OCI-M1 (cell line): ENCODE results near the gene CD7.

Experiments
- DNase-seq: peaks from one replicate; lab custom pipeline; 2025; lab: John Stamatoyannopoulos, UW

CD7 gene

DNA sequence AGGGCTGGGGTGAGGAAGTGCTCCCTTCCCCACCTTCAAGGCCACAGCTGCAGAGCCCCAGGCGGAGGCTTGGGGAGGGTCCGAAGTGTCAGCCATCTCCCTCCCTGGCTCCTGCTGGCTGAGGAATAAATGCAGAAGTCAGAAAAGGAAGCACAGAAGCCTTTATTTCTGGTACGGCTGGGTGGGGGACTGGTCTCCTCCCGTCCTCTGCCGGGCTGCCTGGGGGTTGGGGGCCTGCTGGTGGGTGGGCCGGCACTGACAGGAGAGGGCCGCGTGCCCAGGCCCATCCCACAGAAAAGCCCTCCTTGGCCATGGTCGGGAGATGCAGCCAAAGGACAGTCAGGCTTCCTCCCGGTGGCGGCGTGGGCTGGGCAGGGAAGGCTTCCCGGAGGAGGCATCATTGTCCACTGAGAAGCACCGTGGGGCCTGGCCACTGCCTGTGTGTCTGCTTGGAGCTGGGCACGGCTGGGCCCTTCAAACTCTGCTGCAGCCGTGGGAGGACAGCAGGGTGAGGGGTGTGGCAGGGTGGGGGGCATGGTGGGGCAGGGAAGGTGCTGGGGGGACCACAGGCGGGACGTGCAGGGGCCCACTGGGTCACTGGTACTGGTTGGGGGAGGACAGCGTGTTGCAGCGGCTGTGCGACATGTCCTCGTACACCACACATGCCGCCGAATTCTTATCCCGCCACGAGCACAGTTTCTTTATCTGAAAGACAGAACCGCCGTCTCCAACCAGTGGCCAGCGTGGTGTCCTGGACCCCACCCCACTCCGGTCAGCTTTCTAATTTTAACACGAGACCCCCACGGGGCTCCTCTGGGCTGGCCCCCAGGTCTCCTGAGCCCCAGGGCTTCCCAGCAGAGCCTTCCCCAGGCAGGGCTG is 2.4 kb downstream of the CD7 start:
- peak; percentile 20 for DNase-seq

DNA sequence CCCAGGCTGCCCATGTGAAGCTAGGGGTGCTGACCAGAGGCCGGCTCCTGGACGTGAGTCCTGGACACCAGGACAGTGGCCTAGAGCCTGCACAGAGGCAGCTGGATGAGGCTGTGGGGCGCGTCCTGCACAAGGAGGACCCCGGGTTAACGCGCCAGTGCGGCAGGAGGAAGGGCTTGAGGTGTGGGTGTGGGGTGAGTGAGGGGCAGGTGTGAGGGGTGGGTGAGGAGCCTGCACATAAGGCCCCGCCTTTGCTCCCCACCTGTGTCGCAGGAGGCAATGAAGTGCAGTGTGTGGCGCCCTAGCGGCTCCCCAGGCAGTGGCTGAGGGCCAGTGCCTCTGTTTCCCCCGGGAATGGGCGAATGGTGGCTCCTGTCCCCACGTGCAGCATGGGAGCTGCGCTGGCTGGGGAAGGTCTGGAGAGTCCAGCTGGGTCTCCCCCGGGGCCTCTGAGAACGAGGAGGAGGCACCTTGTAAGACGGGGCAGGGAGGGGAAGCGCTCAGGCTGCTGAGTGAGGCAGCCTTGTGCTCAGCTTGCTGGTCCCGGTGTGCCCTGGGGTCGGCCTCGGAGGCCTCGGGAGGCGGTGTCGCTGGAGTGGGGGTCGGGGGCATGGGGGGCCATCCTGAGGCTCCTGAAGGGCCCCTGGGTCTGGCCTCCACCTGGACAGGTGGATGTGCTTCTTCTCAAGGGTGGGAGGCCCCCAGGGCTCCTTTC is 3.2 kb downstream of the CD7 start:
- no peak for DNase-seq

GRCh38 chr17:82313195-82314011 is 4.0 kb downstream of the CD7 start:
- no peak for DNase-seq

DNA sequence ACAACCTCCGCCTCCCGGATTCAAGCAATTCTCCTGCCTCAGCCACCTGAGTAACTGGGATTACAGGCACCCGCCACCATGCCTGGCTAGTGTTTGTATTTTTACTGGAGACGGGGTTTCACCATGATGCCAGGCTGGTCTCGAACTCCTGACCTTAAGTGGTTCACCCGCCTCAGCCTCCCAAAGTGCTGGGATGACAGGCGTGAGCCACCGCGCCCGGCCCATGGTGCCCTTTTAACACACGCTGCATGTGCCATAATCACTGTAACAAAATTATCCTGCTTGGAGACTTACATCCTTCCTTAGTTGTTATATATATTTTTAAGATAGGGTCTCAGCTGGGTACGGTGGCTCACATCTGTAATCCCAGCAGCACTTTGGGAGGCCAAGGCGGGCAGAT is 5.4 kb downstream of the CD7 start:
- DNase-seq = no peak

GRCh38 chr17:82310877-82311276 is 6.5 kb downstream of the CD7 start:
- DNase-seq = no peak

- DNase-seq = no peak
These were observed 7.5 kb downstream of the CD7 start for GRCh38 chr17:82309656-82310570.

DNA sequence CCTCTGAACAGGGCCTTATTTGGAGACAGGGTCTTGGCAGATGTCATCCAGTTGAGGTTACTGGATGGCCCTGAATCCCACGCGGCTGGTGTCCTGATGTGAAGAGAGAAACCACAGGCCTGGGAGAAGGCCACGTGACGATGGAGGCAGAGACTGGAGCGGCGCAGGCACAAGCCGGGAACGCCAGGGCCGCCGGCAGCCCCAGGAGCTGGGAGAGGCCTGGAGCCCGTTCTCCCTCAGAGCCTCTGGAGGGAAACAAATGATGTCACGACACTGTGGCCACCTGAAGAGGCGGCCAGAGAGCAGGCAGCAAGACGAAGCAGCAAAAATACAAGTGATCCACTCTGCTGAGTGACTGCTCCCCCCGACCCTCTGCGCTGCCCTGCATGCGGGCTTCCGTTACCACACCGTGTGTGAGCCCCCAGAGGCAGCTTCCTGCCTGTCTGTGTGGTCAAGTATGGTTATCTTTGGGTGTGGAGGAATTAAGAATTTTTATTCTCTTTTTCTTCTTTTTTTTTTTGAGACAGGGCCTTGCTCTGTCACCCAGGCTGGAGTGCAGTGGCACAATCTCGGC is 11.6 kb downstream of the CD7 start:
- DNase-seq = no peak

DNA sequence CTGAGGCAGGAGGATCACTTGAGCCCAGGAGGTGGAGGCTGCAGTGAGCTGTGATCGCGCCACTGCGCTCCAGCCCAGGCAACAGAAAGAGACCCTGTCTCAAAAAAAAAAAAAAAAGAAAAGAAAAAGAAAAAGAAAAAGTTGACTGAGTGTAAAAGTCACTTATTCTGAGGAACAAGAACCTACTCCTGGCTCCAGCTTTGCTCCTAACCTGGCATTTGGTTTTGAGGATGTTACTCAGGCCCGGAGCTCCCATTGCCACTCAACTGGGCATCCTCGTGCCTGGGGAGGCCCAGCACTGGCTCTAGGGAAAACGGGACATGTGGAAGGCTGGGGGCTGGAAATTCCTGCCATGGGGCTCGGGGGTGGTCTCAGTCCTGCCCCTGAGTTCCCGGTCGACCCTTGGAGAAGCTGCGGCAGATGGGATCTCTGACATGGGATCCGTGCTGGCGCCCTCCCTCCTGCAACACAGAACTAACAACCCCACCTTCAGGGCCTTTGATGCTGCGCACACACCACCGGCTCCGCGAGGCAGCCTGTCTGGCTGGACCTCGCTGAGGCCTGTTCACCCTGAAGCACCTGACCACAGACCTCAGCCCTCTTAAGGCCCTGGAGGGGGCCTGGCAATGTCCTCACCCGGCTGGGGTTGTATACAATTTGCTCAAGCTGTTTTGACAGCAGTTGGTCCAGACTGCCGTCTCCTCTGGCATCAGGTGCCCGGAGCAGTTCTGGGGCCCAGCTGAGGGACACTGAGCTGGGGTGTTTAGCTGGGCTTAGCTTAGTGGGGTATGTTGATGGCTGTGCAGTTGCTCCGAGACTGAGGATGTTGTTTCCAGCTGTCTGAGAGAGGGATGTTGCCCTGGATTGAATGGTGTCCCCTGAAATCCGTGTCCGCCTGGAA is 12.3 kb downstream of the CD7 start:
- DNase-seq = no peak

- no peak for DNase-seq
These were observed 13.2 kb downstream of the CD7 start for GRCh38 chr17:82303944-82304808.

DNA sequence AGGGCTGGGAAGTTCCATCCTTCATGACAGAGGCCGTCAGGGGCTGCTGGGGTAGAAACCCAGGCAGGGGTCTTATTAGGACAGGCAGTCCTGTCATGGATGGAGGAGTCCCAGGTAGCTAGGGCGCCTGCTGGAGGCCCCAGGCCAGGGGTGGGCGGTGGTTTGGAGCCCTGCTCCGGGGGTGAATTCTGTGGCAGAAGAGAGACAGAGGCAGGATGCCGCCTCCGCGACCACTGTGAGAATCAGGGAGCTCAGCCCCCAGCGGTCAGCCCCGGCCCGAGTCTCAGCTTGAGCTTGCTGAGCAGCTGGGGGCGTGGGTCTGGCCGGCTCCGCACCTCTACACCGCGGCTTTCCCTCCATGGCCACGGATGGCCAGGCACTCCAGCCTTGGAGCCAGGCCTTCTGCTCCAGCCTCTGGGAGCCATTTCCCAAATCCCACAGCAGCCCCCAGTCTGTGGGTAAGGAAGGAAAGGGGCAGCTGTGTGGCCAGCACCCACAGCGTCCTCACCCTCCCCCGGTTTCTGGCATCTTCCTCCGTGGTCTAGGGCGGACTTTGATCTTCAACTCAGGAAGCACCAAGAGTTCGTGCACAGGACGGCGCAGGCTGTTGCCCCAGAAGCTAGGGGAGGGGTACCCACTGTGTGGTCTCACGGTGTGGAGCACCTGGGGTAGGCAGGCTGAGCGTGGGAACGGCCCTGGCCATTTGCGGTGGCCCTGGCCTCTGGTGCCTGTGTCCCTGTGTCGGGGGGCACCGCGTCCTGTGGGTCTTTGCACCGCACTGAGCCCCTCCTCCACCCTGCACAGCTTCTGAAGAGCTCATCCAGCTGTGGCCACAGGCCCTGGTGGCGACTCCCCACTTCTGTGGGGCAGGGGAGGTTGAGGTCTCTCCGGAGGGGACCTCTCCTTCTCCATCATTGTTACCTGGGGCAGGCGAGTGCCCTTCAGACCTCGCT is 14.1 kb downstream of the CD7 start:
- no peak for DNase-seq

DNA sequence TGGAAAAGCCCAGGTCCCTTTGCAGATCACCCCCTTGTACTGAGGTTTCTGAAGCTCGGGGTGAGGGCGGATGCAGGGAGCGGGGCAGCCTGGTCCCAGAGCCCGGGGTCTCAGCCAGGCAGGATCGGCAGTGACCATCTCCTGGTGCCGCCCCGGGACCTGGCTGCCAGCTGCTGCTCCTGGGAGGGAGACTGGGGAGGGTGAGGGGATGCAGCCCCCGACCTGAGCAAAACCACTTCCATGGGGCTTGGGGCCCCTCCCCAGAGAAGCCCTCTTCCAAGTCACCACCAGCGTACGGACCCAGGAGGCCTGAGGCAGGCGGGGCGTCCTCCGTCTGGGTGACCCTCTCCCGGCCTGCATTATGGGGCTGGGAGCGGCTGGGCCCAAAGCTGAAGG is 14.8 kb downstream of the CD7 start:
- no peak for DNase-seq

DNA sequence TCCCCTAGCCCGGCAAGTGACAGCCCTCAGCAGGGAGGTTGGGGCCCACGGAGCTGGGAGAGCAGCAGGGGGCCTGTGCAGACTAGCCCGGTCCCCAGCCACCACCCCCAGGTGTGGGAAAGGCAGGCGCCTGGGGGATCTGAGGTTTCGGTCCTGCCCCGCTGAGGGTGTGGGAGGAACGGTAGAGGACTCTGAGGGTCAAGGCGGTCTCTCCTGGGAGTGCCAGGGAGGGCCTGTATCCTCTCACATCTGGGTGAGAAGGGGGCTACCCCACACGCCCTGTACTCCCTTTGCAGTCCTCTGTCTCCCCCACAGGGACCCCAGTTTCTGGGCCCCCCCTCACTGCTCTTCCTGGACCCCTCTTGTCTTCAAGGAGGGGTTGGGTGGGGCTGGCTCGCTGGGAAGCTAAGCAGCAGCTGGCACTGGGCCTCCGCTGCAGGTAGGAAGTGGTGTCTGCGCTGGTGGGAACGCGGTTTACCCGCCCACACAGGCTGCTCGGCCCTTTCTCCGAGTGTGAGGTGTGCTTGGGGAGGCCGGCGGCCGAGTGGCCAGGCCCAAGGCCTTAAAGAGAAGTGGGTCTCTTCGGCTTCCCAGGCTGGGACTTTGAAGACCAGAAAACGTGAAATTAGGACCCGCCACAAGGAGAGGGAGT is 15.4 kb downstream of the CD7 start:
- no peak for DNase-seq

DNA sequence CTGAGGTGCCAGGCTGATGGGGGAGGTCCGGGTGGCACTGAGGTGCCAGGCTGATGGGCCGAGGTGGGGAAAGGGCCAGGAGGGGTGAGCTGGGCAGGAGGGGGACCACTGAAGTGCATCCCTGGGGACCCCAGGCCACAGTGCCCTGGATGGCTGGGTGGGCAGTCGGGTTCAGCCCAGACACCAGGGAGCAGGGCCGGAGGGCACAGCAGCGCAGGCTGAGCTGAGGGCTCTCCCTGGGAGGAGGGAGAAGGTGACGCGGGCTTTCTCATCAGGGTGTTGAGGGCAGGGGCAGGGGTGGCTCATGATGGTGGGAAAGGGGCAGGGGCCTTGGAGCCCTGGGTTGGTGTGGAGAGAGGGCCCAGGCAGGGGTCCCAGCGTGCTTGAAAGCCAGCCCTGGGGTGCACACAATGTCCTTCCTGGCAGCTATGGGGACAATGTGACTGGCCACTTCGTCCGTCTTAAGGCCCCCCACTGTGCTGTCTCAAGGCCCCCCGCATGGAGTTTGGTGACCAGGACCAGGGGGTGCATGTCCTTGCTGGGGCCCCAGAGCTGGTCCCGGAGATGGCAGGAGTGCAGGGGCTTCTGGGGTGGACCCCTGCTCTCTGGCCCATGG is 16.0 kb downstream of the CD7 start:
- DNase-seq = no peak

GRCh38 chr17:82300707-82301270 is 16.6 kb downstream of the CD7 start:
- DNase-seq = peak; percentile 54

GRCh38 chr17:82300228-82300627 is 17.2 kb downstream of the CD7 start:
- DNase-seq = no peak

GRCh38 chr17:82299452-82299851 is 18.0 kb downstream of the CD7 start:
- DNase-seq = no peak
